Activated CD4-positive, alpha-beta T cell treated with anti-CD3 and anti-CD28 coated beads for 36 hours (primary cell): Measurements from ENCODE around the gene LDB3. TPM values are rescaled to one million over a fixed set of nuclear protein-coding genes. Genes with fewer than 3 reads are reported as not detected.

Experiments used
- ATAC-seq: fragments of 200-7000 bp; cut with Tn5 transposase; one replicate; pipeline ENCODE4 v1.10.0; 2021; ENCODE audit warnings: mild to moderate bottlenecking, moderate library complexity
- CTCF ChIA-PET: fragments of 350-600 bp; sonication (Branson Sonifier 250); formaldehyde crosslinking; loops from one replicate; lab custom pipeline; 2021; ENCODE audit warnings: antibody characterized with exemption; lab: Charles Lee
- POLR2A ChIA-PET: fragments of 350-600 bp; sonication (Branson Sonifier 250); formaldehyde crosslinking; loops from one replicate; lab custom pipeline; 2021; ENCODE audit warnings: antibody characterized with exemption, inconsistent platforms; lab: Charles Lee
- DNase-seq: peaks from one replicate; pipeline ENCODE4 v3.0.0-alpha.2; 2020
- H3K27ac Mint-ChIP-seq: one replicate; pipeline ENCODE4 v1.8.0; 2021; ENCODE audit warnings: mixed read lengths
- H3K27me3 Mint-ChIP-seq: one replicate; pipeline ENCODE4 v1.8.0; 2021; ENCODE audit warnings: mixed read lengths
- H3K36me3 Mint-ChIP-seq: one replicate; pipeline ENCODE4 v1.8.0; 2021; ENCODE audit warnings: low read depth, mixed read lengths
- H3K4me1 Mint-ChIP-seq: one replicate; pipeline ENCODE4 v1.8.0; 2021; ENCODE audit warnings: mixed read lengths
- H3K4me3 Mint-ChIP-seq: one replicate; pipeline ENCODE4 v1.8.0; 2021; ENCODE audit warnings: mild to moderate bottlenecking, moderate library complexity, mixed read lengths
- H3K9me3 Mint-ChIP-seq: one replicate; pipeline ENCODE4 v1.8.0; 2021; ENCODE audit warnings: low read depth, mixed read lengths
- intact Hi-C, 2 experiments: fragments of 100-400 bp; cut with DNase I in 1 of 2; cut with micrococcal nuclease in 1 of 2; formaldehyde crosslinking; loops; one replicate each; pipeline versions ENCODE4 v1.14.2 to v1.15.1; 2022 to 2024; cut with DNase I, micrococcal nuclease
- total RNA-seq, 2 experiments: library from RNA; stranded (reverse); gene quantifications; one replicate each; pipeline ENCODE4 v1.2.3, GENCODE V29; 2021

Gene LDB3
- total RNA-seq, 2 experiments from 2014 or later = 0.05 to 0.09 TPM

- ATAC-seq (no peak), DNase-seq (no peak)
- Mint-ChIP-seq H3K27ac (no peak overlapping the region), H3K4me3 (no peak overlapping the region), H3K9me3 (no peaks in the 10 kb centered on the region), H3K36me3 (no peaks in the 10 kb centered on the region), H3K27me3 (no peaks in the 10 kb centered on the region), H3K4me1 (no peaks in the 10 kb centered on the region)
- POLR2A ChIA-PET = interaction anchor here (0.6 kb wide), 1 partner anchor 1943 kb away, joined by 3 read pairs; no protein-coding TSS in a partner anchor
- intact Hi-C loops = no loop called here
- CTCF ChIA-PET = interaction anchor here (1.4 kb wide), 1 partner anchor 8 kb away, joined by 3 read pairs; no protein-coding TSS in a partner anchor
Measured at GRCh38 chr10:86652361-86653202, 15.7 kb upstream of the LDB3 start.

- POLR2A ChIA-PET = no interaction called here
- H3K27ac Mint-ChIP-seq = no peak overlapping the region
Measured at GRCh38 chr10:86653379-86653778, 14.9 kb upstream of the LDB3 start.

GRCh38 chr10:86653987-86654386 lies 14.3 kb upstream of the LDB3 start:
- Mint-ChIP-seq H3K36me3 (no peaks in the 10 kb centered on the region), H3K27me3 (no peaks in the 10 kb centered on the region), H3K4me1 (no peaks in the 10 kb centered on the region), H3K9me3 (no peaks in the 10 kb centered on the region), H3K4me3 (no peak overlapping the region), H3K27ac (no peak overlapping the region)
- POLR2A ChIA-PET = no interaction called here
- no peak for ATAC-seq
- CTCF ChIA-PET = interaction anchor here (1.4 kb wide), 1 partner anchor 10 kb away, joined by 3 read pairs; no protein-coding TSS in a partner anchor
- intact Hi-C loops = no loop called here
- DNase-seq = no peak

More at GRCh38 chr10:86653379-86653778, 14.9 kb upstream of the LDB3 start:
- no peak for ATAC-seq
- H3K4me3 Mint-ChIP-seq = no peak overlapping the region
- no peaks in the 10 kb centered on the region for H3K36me3 Mint-ChIP-seq
- CTCF ChIA-PET = interaction anchor here (1.4 kb wide), 1 partner anchor 9 kb away, joined by 3 read pairs; no protein-coding TSS in a partner anchor
- H3K27me3 Mint-ChIP-seq = no peaks in the 10 kb centered on the region
- no peak for DNase-seq
- intact Hi-C loops = no loop called here
- H3K9me3 Mint-ChIP-seq = no peaks in the 10 kb centered on the region
- H3K4me1 Mint-ChIP-seq = no peaks in the 10 kb centered on the region

- no peak within 1 kb of the TSS for H3K27ac Mint-ChIP-seq
- DNase-seq = peak; percentile 3
- H3K9me3 Mint-ChIP-seq = no peaks in the 10 kb centered on the region
- intact Hi-C loops = no loop called here
- no peaks in the 10 kb centered on the region for H3K36me3 Mint-ChIP-seq
- H3K4me3 Mint-ChIP-seq = no peak within 1 kb of the TSS
- ChIA-PET POLR2A (no interaction called here), CTCF (no interaction called here)
- no peak for ATAC-seq
- H3K4me1 Mint-ChIP-seq = no peaks in the 10 kb centered on the region
- no peaks in the 10 kb centered on the region for H3K27me3 Mint-ChIP-seq
Measured at GRCh38 chr10:86654411-86655172, 13.7 kb upstream of the LDB3 start, which contains the start of gene OPN4. Gene OPN4, plus strand, starts transcription at chr10:86654547. Its CDS starts 237 bp downstream, at chr10:86654784.

- H3K27me3 Mint-ChIP-seq = no peaks in the 10 kb centered on the region
- H3K27ac Mint-ChIP-seq = no peak overlapping the region
- DNase-seq (no peak), ATAC-seq (no peak)
- H3K4me3 Mint-ChIP-seq = no peak overlapping the region
- ChIA-PET POLR2A (no interaction called here), CTCF (no interaction called here)
- no peaks in the 10 kb centered on the region for H3K36me3 Mint-ChIP-seq
- intact Hi-C loops = no loop called here
- no peaks in the 10 kb centered on the region for H3K4me1 Mint-ChIP-seq
- H3K9me3 Mint-ChIP-seq = no peaks in the 10 kb centered on the region
Measured at GRCh38 chr10:86655173-86655540, 13.2 kb upstream of the LDB3 start.

- no peak overlapping the region for H3K27ac Mint-ChIP-seq
- no peaks in the 10 kb centered on the region for H3K27me3 Mint-ChIP-seq
- H3K36me3 Mint-ChIP-seq = no peaks in the 10 kb centered on the region
- DNase-seq = no peak
- no peak overlapping the region for H3K4me3 Mint-ChIP-seq
- H3K4me1 Mint-ChIP-seq = no peaks in the 10 kb centered on the region
- CTCF ChIA-PET = no interaction called here
- no peaks in the 10 kb centered on the region for H3K9me3 Mint-ChIP-seq
- intact Hi-C loops = no loop called here
- POLR2A ChIA-PET = no interaction called here
- ATAC-seq = no peak
Measured at GRCh38 chr10:86655596-86655995, 12.7 kb upstream of the LDB3 start.

GRCh38 chr10:86657011-86657395 lies 11.3 kb upstream of the LDB3 start:
- Mint-ChIP-seq H3K4me1 (no peaks in the 10 kb centered on the region), H3K4me3 (no peak overlapping the region), H3K27ac (no peak overlapping the region), H3K9me3 (no peaks in the 10 kb centered on the region), H3K27me3 (no peaks in the 10 kb centered on the region), H3K36me3 (no peaks in the 10 kb centered on the region)
- ChIA-PET CTCF (no interaction called here), POLR2A (no interaction called here)
- no peak for ATAC-seq
- intact Hi-C loops = no loop called here
- no peak for DNase-seq

GRCh38 chr10:86657396-86658011 lies 10.8 kb upstream of the LDB3 start:
- no peaks in the 10 kb centered on the region for H3K4me1 Mint-ChIP-seq
- H3K36me3 Mint-ChIP-seq = no peaks in the 10 kb centered on the region
- ChIA-PET POLR2A (no interaction called here), CTCF (no interaction called here)
- no peak overlapping the region for H3K27ac Mint-ChIP-seq
- H3K4me3 Mint-ChIP-seq = no peak overlapping the region
- DNase-seq = no peak
- no peaks in the 10 kb centered on the region for H3K9me3 Mint-ChIP-seq
- no peak for ATAC-seq
- no peaks in the 10 kb centered on the region for H3K27me3 Mint-ChIP-seq
- intact Hi-C loops = no loop called here

- Mint-ChIP-seq H3K4me3 (no peak overlapping the region), H3K27me3 (no peaks in the 10 kb centered on the region), H3K4me1 (no peaks in the 10 kb centered on the region), H3K36me3 (no peaks in the 10 kb centered on the region), H3K27ac (no peak overlapping the region), H3K9me3 (no peaks in the 10 kb centered on the region)
- DNase-seq (no peak), ATAC-seq (no peak)
- ChIA-PET POLR2A (no interaction called here), CTCF (no interaction called here)
- intact Hi-C loops = no loop called here
Measured at GRCh38 chr10:86658261-86658741, 10.0 kb upstream of the LDB3 start.

GRCh38 chr10:86658751-86659150 lies 9.6 kb upstream of the LDB3 start:
- intact Hi-C loops = no loop called here
- DNase-seq = no peak
- Mint-ChIP-seq H3K4me1 (no peaks in the 10 kb centered on the region), H3K27me3 (no peaks in the 10 kb centered on the region), H3K36me3 (no peaks in the 10 kb centered on the region), H3K9me3 (no peaks in the 10 kb centered on the region), H3K27ac (no peak overlapping the region), H3K4me3 (no peak overlapping the region)
- ChIA-PET CTCF (no interaction called here), POLR2A (no interaction called here)
- no peak for ATAC-seq

- no peak for ATAC-seq
- intact Hi-C loops = no loop called here
- no peak for DNase-seq
- no peak overlapping the region for H3K27ac Mint-ChIP-seq
- H3K9me3 Mint-ChIP-seq = no peaks in the 10 kb centered on the region
- ChIA-PET CTCF (interaction anchor here (0.5 kb wide), 1 partner anchor 37 kb away, joined by 3 read pairs; no protein-coding TSS in a partner anchor), POLR2A (no interaction called here)
- H3K4me3 Mint-ChIP-seq = no peak overlapping the region
- H3K36me3 Mint-ChIP-seq = no peaks in the 10 kb centered on the region
- H3K4me1 Mint-ChIP-seq = no peaks in the 10 kb centered on the region
- H3K27me3 Mint-ChIP-seq = no peaks in the 10 kb centered on the region
Measured at GRCh38 chr10:86659161-86659691, 9.1 kb upstream of the LDB3 start.
